Iris pigment epithelial cell (primary cell): ENCODE results near the gene TC2N.
A peak's percentile ranks its signal among the peaks of the same experiment; 100 is the strongest.
"Not testable (repeated sequence)": the region's sequence is repeated elsewhere in the genome, so short reads cannot be mapped to it uniquely, and the experiment has no call there.

Experiments used
- DNase-seq: peaks from one replicate; pipeline ENCODE4 v3.0.0-alpha.2; 2011; ENCODE audit warnings: low read depth

The TC2N gene

DNA sequence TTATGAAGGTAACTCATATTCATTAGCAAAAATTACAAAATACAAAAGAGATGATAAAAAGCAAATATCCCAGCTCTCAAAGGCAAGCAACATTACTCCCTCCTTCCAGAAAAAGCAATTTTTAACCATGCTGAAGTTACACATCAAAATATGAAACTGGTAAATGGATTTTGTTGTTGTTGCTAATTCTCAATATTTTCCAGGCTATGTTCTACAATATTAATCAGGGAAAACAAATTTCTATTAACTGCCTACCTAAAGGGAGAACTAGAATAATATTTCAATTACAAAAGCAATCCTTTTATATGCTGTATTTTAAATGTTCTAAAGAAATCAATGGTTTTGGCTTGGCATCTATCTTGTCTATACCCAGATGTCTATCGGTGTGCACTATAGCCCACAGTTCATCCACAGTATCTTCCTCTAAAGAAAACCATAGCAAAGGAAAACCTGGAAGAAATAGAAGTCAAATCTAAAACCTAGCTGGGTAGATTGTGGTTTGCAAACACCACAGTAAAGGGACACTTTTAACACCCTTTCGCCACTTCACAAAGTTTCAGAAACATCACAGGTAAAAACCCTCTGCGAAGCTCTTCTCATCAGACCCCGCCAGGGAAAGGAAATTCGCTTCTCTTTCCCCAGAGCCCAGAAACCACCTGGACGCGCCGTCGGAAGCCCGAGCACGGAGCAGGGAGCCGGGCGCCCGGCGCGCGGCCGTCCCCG is 32.0 kb downstream of the TC2N start:
- no peak for DNase-seq

DNA sequence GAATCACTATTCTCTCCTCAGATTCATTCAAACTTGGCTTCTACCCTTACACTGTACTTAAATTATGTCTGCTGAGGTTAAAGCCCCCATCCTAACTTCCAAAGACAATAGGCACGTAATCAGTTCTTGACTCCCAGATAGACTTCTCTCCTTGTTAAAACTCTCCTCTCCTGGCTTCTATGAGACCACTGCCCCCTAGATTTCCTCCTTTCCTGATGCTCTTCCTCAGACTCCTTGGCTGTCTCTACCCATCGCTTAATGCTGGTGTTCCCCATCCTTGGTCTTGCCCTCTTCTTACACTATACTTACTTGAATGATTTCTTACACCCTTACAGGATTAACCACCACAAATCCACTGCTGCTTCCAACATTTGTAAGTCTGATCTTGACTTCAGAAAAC is 32.8 kb downstream of the TC2N start:
- DNase-seq = no peak

- DNase-seq = no peak
These were observed 36.0 kb downstream of the TC2N start for GRCh38 chr14:91831337-91831736.

- no peak for DNase-seq
These were observed 36.6 kb downstream of the TC2N start for GRCh38 chr14:91830777-91831176.

- DNase-seq = no peak
These were observed 37.8 kb downstream of the TC2N start for GRCh38 chr14:91829511-91829910.

- DNase-seq = no peak
These were observed 39.6 kb downstream of the TC2N start for GRCh38 chr14:91827746-91828145.

GRCh38 chr14:91817566-91818325 is 49.6 kb downstream of the TC2N start:
- DNase-seq = no peak

- no peak for DNase-seq
These were observed 53.0 kb downstream of the TC2N start for GRCh38 chr14:91814317-91814716.

- DNase-seq = no peak
These were observed 56.6 kb downstream of the TC2N start for GRCh38 chr14:91810699-91811098.

GRCh38 chr14:91806716-91807115 is 60.6 kb downstream of the TC2N start:
- DNase-seq = no peak

DNA sequence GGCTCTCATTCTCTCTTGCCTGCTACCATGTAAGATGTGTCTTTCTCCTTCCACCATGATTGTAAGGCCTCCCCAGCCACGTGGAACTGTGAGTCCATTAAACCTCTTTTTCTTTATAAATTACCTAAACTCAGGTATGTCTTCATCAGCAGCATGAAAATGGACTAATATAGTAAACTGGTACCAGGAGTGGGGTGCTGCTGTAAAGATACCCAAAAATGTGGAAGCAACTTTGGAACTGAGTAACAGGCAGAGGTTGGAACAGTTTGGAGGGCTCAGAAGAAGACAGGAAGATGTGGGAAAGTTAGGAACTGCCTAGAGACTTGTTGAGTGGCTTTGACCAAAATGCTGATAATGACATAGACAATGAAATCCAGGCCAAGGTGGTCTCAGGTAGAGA is 61.2 kb downstream of the TC2N start:
- not testable (repeated sequence) for DNase-seq

GRCh38 chr14:91805659-91806058 is 61.7 kb downstream of the TC2N start:
- no peak for DNase-seq

- DNase-seq = no peak
These were observed 66.0 kb downstream of the TC2N start for GRCh38 chr14:91801358-91801757.

DNA sequence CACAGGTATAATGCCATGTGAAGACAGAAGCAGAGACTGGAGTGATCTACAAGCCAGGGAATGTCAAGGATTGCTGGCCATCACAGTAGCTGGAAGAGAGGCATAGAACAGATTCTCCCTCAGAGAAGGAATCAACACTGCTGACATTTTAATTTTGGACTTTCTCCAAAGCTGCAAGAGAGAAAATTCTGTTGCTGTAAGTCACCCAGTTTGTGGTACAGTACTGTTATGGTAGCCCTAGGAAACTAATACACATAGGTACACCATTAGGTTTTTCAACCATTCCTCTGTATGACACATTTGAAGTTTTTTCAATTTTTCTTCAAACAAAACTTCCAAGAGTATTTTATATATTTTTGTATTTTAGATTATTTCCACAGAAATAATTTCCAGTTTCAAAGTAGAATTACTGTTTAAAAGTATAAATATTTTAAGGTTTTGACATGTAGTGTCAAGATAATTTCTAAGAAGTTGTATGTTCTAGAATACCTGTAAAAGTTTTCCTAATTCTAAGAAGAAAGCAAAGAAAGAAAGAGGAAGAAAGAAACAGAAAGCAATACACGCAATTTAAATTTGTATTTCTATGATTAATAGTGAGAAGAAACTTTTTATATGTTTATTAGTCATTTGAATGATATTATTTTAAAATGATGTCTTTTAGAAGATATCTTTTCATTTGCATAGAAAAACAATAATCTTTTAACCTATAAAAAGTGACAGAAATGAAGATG is 70.6 kb downstream of the TC2N start:
- DNase-seq = peak; percentile 40

- DNase-seq = no peak
These were observed 73.6 kb downstream of the TC2N start for GRCh38 chr14:91793704-91794103.

DNA sequence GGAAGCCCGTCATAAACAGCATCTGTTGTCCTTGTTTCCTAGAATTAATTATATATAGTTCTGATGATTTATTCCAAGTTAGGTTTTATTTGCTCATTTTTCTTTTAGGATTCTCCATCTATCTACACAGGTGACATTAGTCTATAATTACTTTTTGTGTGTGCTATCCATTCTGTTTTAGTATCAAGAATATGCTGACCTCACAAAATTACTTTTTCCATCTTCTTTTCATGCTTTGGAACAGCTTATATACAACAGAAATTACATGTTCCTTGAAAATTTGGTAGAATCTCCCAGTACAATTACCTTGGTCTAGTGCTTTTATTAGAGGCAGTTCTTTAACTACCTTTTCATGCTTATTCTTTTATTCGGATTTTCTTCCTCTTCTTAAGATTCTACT is 81.1 kb downstream of the TC2N start:
- no peak for DNase-seq

- no peak for DNase-seq
These were observed 86.9 kb downstream of the TC2N start for GRCh38 chr14:91780452-91780851.

DNA sequence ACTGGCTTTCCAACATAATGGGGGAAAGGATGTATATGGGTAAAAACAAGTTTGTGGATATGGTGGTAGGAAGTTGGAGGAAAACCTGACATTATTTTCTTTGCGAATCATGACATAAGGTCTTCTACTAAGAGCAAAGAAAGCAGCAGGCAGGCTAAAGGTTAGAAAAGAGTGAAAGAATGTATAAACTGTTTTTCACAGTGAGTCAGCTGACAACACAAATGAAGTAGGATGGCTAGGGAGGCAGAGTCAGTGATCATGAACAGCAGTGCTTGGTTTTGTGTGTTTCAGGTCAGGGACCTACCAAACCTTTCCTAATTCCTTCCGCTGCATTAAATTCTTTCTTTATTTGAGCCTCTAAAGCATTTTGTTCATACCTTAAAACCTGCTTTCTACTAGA is 89.1 kb downstream of the TC2N start:
- DNase-seq = peak; percentile 5

DNA sequence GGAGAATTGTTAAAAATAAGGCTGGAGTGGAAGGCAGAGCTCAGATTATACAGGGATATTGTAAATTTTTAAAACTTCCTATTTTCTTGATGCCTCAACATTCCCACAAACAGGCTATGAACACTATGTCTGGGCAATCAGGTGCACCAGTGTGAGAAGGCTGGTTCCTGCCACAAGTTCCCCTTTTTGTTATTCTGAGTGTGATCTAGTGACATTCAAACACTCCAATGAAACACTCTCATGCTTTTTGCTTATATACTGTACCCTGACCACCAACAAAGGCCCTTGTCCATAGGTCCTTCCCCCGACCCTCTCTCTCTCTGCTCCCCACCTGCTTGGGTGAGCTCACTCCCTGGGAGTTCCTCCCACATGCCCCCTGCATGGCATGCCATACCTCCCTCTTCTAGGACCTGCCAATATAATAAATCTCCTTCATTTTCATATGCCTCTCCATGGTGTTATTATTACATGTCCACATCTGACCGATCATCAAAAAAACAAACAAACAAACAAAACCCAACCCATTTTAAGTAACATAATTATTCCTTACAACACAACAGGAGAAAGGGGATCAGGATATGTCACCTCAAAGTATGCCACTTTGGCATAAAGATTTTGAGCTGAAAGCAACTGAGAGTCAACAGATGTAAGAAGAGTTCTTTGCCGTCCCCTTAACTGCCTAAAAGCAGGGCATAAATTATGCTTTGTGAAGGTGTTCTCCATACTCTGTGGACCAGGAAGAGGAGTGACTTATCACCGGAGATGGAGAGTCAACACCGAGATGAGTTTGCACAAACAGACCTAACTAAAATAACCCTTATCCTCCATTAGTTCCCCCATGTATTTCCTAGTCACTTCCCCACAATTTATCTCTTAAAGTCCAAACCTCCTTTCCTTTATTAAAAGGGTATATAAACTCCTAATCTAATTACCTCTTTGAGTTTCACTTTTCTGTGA is 92.9 kb downstream of the TC2N start:
- DNase-seq = no peak

DNA sequence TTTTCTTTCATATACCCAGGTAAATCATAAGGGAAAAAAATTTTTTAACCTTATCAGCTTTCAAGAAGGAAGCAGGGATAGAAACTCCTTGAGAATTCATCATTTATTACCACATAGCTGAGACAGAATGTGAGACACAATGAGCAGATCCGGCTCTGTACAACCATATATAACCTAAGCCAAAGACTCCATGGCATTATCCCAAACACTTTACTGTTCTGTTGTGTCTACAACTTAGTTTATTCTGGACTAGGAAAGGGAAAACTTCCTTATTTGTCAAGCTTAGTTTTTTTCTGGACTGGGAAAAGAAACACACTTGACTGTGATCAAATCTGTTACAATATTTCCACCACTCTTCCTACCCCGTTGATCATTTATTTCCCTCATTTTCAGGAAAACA is 97.2 kb downstream of the TC2N start:
- no peak for DNase-seq

DNA sequence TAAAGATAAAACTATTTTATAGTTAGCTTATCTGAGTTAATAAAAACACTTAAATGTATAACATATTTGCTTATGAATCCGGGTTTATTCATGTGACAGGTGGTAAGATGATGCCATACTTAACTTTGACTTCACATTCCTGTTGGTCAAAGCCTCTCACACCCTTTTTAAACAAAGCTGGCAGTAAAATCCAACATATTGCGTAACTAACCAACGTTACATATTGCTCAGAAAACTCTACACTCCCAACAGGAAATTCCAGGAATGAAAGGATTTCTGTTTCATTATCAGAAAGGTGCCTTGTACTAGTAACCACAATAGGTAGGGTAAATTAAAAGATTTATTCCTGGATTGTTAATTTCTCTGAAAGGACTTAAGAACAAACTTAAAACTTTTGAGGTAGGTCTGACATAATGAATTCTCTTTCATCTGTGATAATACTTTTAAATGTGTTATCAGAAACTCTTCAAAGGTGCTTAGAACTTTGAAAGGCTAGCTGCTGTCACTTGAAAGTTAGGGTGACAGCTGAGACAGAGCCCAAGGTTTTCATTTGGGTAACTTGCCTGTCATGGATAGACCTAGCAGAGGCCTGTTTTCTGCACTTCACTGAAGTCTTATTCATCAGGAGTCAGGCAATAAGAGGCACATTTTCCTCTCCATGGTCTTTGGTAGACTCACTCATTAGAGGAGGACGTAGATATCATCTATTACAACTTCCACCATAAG is 111.6 kb downstream of the TC2N start:
- DNase-seq = peak; percentile 38
